ENCODE measurements around the gene MC4R. TPM values are rescaled to one million over a fixed set of nuclear protein-coding genes. Genes with fewer than 3 reads are reported as not detected.

MC4R gene
- total RNA-seq, 1 donor from 2014 or later, result 0.52 TPM

GRCh38 chr18:60389314-60389713 is 16.7 kb upstream of the MC4R start:
- Histone ChIP-seq H3K27ac (ENCODE audit: low read depth, low read length) (no peak overlapping the region), H3K9me3 (ENCODE audit: control insufficient read depth in 3 of 3, low read length in 3 of 3) (no peaks in the 10 kb centered on the region), H3K36me3 (ENCODE audit: control insufficient read depth in 3 of 3, insufficient read depth in 3 of 3, low read length in 3 of 3) (no peaks in the 10 kb centered on the region), H3K4me3 (ENCODE audit: low read length in 3 of 3) (no peak overlapping the region), H3K27me3 (ENCODE audit: control insufficient read depth in 3 of 3, insufficient read depth in 3 of 3, low read length in 3 of 3) (no peaks in the 10 kb centered on the region), H3K9ac (ENCODE audit: low read depth in 1 of 3, low read length in 3 of 3) (no peak overlapping the region), H3K4me1 (ENCODE audit: control insufficient read depth in 3 of 3, insufficient read depth in 3 of 3, low read length in 3 of 3) (no peaks in the 10 kb centered on the region)

DNA sequence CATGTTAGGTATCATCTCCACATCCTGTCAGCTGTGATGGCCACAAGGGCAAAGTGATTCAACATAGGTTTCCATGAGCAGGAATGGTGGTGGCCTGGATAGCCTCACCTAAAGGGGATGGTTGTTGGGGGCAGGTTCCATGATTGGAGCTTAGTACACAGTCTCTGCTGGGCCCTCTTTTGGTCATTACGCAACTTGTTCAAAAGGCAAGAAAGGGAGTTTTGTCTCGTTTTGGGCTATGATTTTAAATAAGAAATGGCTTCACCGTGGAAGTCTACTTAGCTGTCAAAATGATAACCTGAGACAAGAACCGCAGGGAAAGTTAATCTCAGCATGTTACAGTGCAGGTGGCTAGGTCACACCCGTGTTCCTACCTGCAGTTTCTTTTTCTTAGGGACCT is 13.1 kb upstream of the MC4R start:
- H3K4me3 ChIP-seq (ENCODE audit: low read length in 3 of 3), result no peak overlapping the region
- no peaks in the 10 kb centered on the region for H3K36me3 ChIP-seq (ENCODE audit: control insufficient read depth in 3 of 3, insufficient read depth in 3 of 3, low read length in 3 of 3)
- no peaks in the 10 kb centered on the region for H3K27me3 ChIP-seq (ENCODE audit: control insufficient read depth in 3 of 3, insufficient read depth in 3 of 3, low read length in 3 of 3)
- no peaks in the 10 kb centered on the region for H3K9me3 ChIP-seq (ENCODE audit: control insufficient read depth in 3 of 3, low read length in 3 of 3)
- no peaks in the 10 kb centered on the region for H3K4me1 ChIP-seq (ENCODE audit: control insufficient read depth in 3 of 3, insufficient read depth in 3 of 3, low read length in 3 of 3)
- H3K27ac ChIP-seq (ENCODE audit: low read depth, low read length), result no peak overlapping the region
- H3K9ac ChIP-seq (ENCODE audit: low read depth in 1 of 3, low read length in 3 of 3), result no peak overlapping the region

- Histone ChIP-seq H3K4me1 (ENCODE audit: control insufficient read depth in 3 of 3, insufficient read depth in 3 of 3, low read length in 3 of 3) (no peaks in the 10 kb centered on the region), H3K27ac (ENCODE audit: low read depth, low read length) (no peak overlapping the region), H3K36me3 (ENCODE audit: control insufficient read depth in 3 of 3, insufficient read depth in 3 of 3, low read length in 3 of 3) (no peaks in the 10 kb centered on the region), H3K9ac (ENCODE audit: low read depth in 1 of 3, low read length in 3 of 3) (no peak overlapping the region), H3K27me3 (ENCODE audit: control insufficient read depth in 3 of 3, insufficient read depth in 3 of 3, low read length in 3 of 3) (no peaks in the 10 kb centered on the region), H3K4me3 (ENCODE audit: low read length in 3 of 3) (no peak overlapping the region), H3K9me3 (ENCODE audit: control insufficient read depth in 3 of 3, low read length in 3 of 3) (no peaks in the 10 kb centered on the region)
These were observed 11.3 kb upstream of the MC4R start for GRCh38 chr18:60383893-60384292.

- Histone ChIP-seq H3K9ac (ENCODE audit: low read depth in 1 of 3, low read length in 3 of 3) (no peak overlapping the region), H3K4me1 (ENCODE audit: control insufficient read depth in 3 of 3, insufficient read depth in 3 of 3, low read length in 3 of 3) (no peaks in the 10 kb centered on the region), H3K4me3 (ENCODE audit: low read length in 3 of 3) (no peak overlapping the region), H3K27ac (ENCODE audit: low read depth, low read length) (no peak overlapping the region), H3K36me3 (ENCODE audit: control insufficient read depth in 3 of 3, insufficient read depth in 3 of 3, low read length in 3 of 3) (no peaks in the 10 kb centered on the region), H3K9me3 (ENCODE audit: control insufficient read depth in 3 of 3, low read length in 3 of 3) (no peaks in the 10 kb centered on the region), H3K27me3 (ENCODE audit: control insufficient read depth in 3 of 3, insufficient read depth in 3 of 3, low read length in 3 of 3) (no peaks in the 10 kb centered on the region)
These were observed 5.3 kb upstream of the MC4R start for GRCh38 chr18:60377778-60378469.

- H3K27me3 ChIP-seq (ENCODE audit: control insufficient read depth in 3 of 3, insufficient read depth in 3 of 3, low read length in 3 of 3), result no peaks in the 10 kb centered on the region
- no peak overlapping the region for H3K27ac ChIP-seq (ENCODE audit: low read depth, low read length)
- no peak overlapping the region for H3K4me3 ChIP-seq (ENCODE audit: low read length in 3 of 3)
- no peaks in the 10 kb centered on the region for H3K36me3 ChIP-seq (ENCODE audit: control insufficient read depth in 3 of 3, insufficient read depth in 3 of 3, low read length in 3 of 3)
- H3K4me1 ChIP-seq (ENCODE audit: control insufficient read depth in 3 of 3, insufficient read depth in 3 of 3, low read length in 3 of 3), result no peaks in the 10 kb centered on the region
- H3K9ac ChIP-seq (ENCODE audit: low read depth in 1 of 3, low read length in 3 of 3), result no peak overlapping the region
- no peaks in the 10 kb centered on the region for H3K9me3 ChIP-seq (ENCODE audit: control insufficient read depth in 3 of 3, low read length in 3 of 3)
These were observed 443 bp downstream of the MC4R start for GRCh38 chr18:60372132-60372531.

DNA sequence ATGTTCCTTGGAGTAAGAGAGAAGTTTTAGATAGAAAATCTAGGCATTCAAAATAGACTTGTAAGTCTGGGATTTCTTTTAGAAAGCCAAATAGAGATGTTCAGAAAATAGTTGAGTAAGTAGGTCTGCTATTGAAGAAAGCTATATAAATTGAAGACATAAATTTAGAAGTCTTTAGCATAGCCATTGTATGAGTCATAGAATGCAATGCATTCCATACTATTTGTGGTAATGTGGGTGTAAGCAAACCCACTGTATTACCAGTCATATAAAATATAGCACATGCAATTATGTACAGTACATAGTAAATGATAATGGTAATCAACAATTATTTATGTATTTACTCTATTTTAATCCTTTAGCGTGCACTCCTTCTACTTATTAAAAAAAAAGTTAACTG is 14.1 kb downstream of the MC4R start:
- Histone ChIP-seq H3K9ac (ENCODE audit: low read depth in 1 of 3, low read length in 3 of 3) (no peak overlapping the region), H3K4me1 (ENCODE audit: control insufficient read depth in 3 of 3, insufficient read depth in 3 of 3, low read length in 3 of 3) (no peaks in the 10 kb centered on the region), H3K27me3 (ENCODE audit: control insufficient read depth in 3 of 3, insufficient read depth in 3 of 3, low read length in 3 of 3) (no peaks in the 10 kb centered on the region), H3K27ac (ENCODE audit: low read depth, low read length) (no peak overlapping the region), H3K9me3 (ENCODE audit: control insufficient read depth in 3 of 3, low read length in 3 of 3) (no peaks in the 10 kb centered on the region), H3K4me3 (ENCODE audit: low read length in 3 of 3) (no peak overlapping the region), H3K36me3 (ENCODE audit: control insufficient read depth in 3 of 3, insufficient read depth in 3 of 3, low read length in 3 of 3) (no peaks in the 10 kb centered on the region)

DNA sequence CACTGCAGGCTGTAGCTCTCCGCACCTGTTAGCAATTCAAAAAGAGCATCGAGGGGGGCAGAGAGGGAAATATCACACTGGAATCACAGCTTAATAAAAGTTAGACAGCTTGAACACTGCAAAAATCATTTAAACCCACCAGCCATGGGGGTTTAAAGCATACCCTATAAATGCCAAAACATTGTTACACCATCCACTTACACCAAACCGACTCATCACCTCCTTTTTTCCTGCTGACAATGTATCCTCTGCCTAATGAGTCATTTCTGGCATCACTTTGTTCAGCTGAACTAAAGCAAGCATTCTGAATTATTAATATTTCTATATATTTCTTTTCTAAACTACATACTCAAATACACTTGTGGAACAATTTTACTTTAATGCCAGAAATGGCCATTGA is 21.6 kb downstream of the MC4R start:
- Histone ChIP-seq H3K27me3 (ENCODE audit: control insufficient read depth in 3 of 3, insufficient read depth in 3 of 3, low read length in 3 of 3) (no peaks in the 10 kb centered on the region), H3K4me1 (ENCODE audit: control insufficient read depth in 3 of 3, insufficient read depth in 3 of 3, low read length in 3 of 3) (no peaks in the 10 kb centered on the region), H3K4me3 (ENCODE audit: low read length in 3 of 3) (no peak overlapping the region), H3K36me3 (ENCODE audit: control insufficient read depth in 3 of 3, insufficient read depth in 3 of 3, low read length in 3 of 3) (no peaks in the 10 kb centered on the region), H3K9ac (ENCODE audit: low read depth in 1 of 3, low read length in 3 of 3) (no peak overlapping the region), H3K27ac (ENCODE audit: low read depth, low read length) (no peak overlapping the region), H3K9me3 (ENCODE audit: control insufficient read depth in 3 of 3, low read length in 3 of 3) (no peaks in the 10 kb centered on the region)

DNA sequence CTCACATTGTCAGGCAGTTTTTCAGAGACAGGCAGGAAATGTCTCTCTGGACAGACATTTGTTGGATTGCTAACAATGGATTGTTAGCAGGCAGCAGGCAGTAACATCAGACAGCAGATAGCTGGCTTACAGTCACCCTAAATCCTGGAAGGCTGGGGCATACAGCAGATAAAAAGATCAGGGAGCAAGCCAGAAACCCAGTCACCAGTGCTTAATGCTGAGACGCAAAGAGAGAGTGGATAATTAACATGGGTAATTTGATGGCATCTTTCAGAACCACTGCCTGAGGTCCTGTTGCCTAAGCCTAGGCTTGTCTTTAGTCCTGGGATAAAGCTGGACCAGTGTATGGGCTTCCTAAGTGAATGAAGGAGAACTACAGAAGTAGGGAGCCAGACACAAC is 22.4 kb downstream of the MC4R start:
- no peak overlapping the region for H3K4me3 ChIP-seq (ENCODE audit: low read length in 3 of 3)
- H3K4me1 ChIP-seq (ENCODE audit: control insufficient read depth in 3 of 3, insufficient read depth in 3 of 3, low read length in 3 of 3), result no peaks in the 10 kb centered on the region
- H3K27me3 ChIP-seq (ENCODE audit: control insufficient read depth in 3 of 3, insufficient read depth in 3 of 3, low read length in 3 of 3), result no peaks in the 10 kb centered on the region
- H3K27ac ChIP-seq (ENCODE audit: low read depth, low read length), result no peak overlapping the region
- no peaks in the 10 kb centered on the region for H3K9me3 ChIP-seq (ENCODE audit: control insufficient read depth in 3 of 3, low read length in 3 of 3)
- no peaks in the 10 kb centered on the region for H3K36me3 ChIP-seq (ENCODE audit: control insufficient read depth in 3 of 3, insufficient read depth in 3 of 3, low read length in 3 of 3)
- H3K9ac ChIP-seq (ENCODE audit: low read depth in 1 of 3, low read length in 3 of 3), result no peak overlapping the region

- H3K9ac ChIP-seq (ENCODE audit: low read depth in 1 of 3, low read length in 3 of 3), result no peak overlapping the region
- no peaks in the 10 kb centered on the region for H3K36me3 ChIP-seq (ENCODE audit: control insufficient read depth in 3 of 3, insufficient read depth in 3 of 3, low read length in 3 of 3)
- H3K4me3 ChIP-seq (ENCODE audit: low read length in 3 of 3), result no peak overlapping the region
- no peaks in the 10 kb centered on the region for H3K4me1 ChIP-seq (ENCODE audit: control insufficient read depth in 3 of 3, insufficient read depth in 3 of 3, low read length in 3 of 3)
- no peak overlapping the region for H3K27ac ChIP-seq (ENCODE audit: low read depth, low read length)
- H3K27me3 ChIP-seq (ENCODE audit: control insufficient read depth in 3 of 3, insufficient read depth in 3 of 3, low read length in 3 of 3), result no peaks in the 10 kb centered on the region
- H3K9me3 ChIP-seq (ENCODE audit: control insufficient read depth in 3 of 3, low read length in 3 of 3), result no peaks in the 10 kb centered on the region
These were observed 25.0 kb downstream of the MC4R start for GRCh38 chr18:60347526-60348045.

DNA sequence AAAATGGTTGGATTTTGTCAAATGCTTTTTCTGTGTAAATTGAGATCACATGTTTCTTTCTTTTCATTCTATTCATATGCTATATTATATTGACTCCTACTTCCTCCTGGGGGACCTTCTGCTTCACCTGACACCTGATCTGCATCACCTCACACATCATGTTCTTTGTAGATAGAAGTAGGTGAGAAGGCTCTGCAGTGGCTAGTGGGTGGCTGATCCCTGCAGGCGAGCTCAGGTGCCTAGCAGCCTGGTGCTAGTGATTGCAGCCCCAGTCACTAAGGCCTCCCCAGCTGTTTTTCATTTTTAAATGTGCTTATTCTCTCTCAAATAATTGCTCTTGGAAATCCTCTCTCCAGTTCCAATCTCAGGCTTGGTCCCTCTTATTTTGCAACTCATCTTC is 33.6 kb downstream of the MC4R start:
- no peaks in the 10 kb centered on the region for H3K4me1 ChIP-seq (ENCODE audit: control insufficient read depth in 3 of 3, insufficient read depth in 3 of 3, low read length in 3 of 3)
- H3K9ac ChIP-seq (ENCODE audit: low read depth in 1 of 3, low read length in 3 of 3), result no peak overlapping the region
- H3K36me3 ChIP-seq (ENCODE audit: control insufficient read depth in 3 of 3, insufficient read depth in 3 of 3, low read length in 3 of 3), result no peaks in the 10 kb centered on the region
- H3K27me3 ChIP-seq (ENCODE audit: control insufficient read depth in 3 of 3, insufficient read depth in 3 of 3, low read length in 3 of 3), result no peaks in the 10 kb centered on the region
- no peaks in the 10 kb centered on the region for H3K9me3 ChIP-seq (ENCODE audit: control insufficient read depth in 3 of 3, low read length in 3 of 3)
- H3K27ac ChIP-seq (ENCODE audit: low read depth, low read length), result no peak overlapping the region
- H3K4me3 ChIP-seq (ENCODE audit: low read length in 3 of 3), result no peak overlapping the region
